ENCODE data around the gene OGFR.
"Not testable (repeated sequence)": the region's sequence is repeated elsewhere in the genome, so short reads cannot be mapped to it uniquely, and the experiment has no call there.

The OGFR gene

GRCh38 chr20:62840244-62841197 is 35.9 kb downstream of the OGFR start:
- DNase-seq (ENCODE audit: low read depth), result no peak

DNA sequence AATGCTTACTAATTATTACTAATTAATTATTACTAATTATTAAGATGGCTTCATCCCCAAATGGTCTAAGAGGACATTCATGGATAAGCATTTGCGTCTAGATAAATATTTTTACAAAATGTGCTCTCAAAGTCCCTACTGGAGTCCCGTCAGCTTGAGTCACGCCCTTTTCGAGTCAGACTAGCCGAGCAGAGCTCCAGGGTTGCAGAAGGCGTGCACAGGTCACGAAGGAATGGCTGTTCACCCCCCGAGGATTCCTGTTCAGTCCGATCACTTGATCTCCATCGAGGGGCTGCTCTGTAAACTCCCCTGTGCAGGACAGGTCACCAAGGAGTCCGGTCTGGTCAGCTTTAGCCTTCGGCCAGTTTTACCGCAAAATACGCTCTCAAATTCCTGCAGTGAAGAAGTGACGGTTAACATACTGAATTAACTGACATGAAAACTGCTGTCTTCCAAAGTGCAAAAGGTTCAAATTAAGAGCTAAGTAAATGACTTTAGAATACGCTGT is 37.1 kb downstream of the OGFR start:
- no peak for DNase-seq (ENCODE audit: low read depth)

GRCh38 chr20:62843656-62844055 is 39.0 kb downstream of the OGFR start:
- no peak for DNase-seq (ENCODE audit: low read depth)

GRCh38 chr20:62844182-62844581 is 39.5 kb downstream of the OGFR start:
- DNase-seq (ENCODE audit: low read depth), result no peak

DNA sequence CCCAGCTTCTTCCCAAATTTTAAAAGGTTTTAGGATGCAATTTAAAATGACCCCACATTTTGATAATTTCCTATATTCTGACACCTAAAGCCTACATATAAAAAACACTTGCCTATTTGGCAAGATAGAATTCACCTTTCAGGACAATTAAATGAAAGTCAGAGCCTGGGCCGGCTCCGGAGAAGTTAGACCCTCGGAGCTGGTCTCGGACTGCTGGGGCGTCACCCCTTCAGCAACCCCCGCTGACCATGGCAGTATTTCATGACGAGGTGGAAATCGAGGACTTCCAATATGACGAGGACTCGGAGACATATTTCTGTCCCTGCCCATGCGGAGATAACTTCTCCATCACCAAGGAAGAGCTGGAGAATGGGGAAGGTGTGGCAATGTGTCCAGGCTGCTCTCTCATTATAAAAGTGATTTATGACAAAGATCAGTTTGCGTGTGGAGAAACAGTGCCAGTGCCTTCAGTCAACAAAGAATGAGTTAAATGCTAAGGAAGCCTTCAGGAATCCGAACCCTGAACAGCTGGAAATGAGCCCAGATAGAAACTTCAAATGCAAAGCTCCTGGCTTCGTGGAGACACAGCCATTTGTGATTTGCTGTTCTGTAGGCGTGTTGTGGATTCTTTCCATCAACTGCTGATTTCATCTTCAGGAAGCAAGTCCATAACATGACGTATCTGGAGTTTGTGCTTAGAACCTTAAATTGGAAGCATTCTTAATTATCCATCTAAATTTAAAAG is 41.0 kb downstream of the OGFR start:
- no peak for DNase-seq (ENCODE audit: low read depth)

GRCh38 chr20:62846166-62846890 is 41.7 kb downstream of the OGFR start:
- no peak for DNase-seq (ENCODE audit: low read depth)

- not testable (repeated sequence) for DNase-seq (ENCODE audit: low read depth)
Observed at GRCh38 chr20:62848917-62849316, 44.3 kb downstream of the OGFR start.

- no peak for DNase-seq (ENCODE audit: low read depth)
Observed at GRCh38 chr20:62849431-62849830, 44.8 kb downstream of the OGFR start.

DNA sequence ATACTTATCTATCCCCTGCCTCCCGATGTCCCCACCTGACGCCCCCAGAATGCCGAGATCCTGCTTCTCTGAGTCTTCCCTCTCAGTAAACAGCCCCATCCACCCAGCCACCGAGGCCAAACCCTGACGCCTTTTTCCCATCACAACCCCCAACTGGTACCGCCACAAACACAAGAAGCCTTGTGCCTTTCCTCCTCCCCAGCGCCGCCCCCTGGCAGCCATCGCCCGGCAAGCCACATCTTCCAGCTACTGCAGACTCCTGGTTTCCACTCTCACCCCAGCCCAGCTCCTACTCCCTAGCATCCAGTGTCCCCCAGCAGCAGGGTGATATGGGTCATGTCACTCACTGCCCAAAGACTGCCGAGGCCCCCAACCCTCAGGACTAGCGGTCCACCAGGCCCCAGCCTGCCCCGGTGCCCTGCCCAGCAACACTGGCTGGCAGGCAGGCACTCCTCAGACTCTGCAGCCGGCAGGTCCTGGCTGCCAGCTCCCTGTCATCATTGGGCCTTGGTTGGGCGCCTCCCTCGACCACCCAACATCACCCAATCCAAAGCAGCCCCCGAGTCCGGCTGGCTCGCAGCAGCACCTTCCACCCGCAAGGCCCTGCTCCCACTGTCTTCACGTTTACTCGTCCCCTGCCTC is 45.8 kb downstream of the OGFR start:
- DNase-seq (ENCODE audit: low read depth), result no peak

GRCh38 chr20:62852196-62852595 is 47.6 kb downstream of the OGFR start:
- no peak for DNase-seq (ENCODE audit: low read depth)

DNA sequence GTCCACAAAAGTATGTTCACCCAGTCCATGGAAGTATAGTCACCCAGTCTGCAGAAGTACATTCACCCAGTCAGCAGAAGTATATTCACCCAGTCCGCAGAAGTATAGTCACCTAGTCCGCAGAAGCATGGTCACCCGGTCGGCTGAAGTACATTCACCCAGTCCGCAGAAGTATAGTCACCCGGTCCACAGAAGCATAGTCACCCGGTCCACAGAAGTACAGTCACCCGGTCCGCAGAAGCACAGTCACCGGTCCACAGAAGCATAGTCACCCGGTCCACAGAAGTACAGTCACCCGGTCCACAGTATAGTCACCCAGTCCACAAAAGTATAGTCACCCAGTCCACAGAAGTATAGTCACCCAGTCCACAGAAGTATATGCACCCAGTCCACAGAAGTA is 48.2 kb downstream of the OGFR start:
- no peak for DNase-seq (ENCODE audit: low read depth)

- not testable (repeated sequence) for DNase-seq (ENCODE audit: low read depth)
Observed at GRCh38 chr20:62853304-62853703, 48.7 kb downstream of the OGFR start.

DNA sequence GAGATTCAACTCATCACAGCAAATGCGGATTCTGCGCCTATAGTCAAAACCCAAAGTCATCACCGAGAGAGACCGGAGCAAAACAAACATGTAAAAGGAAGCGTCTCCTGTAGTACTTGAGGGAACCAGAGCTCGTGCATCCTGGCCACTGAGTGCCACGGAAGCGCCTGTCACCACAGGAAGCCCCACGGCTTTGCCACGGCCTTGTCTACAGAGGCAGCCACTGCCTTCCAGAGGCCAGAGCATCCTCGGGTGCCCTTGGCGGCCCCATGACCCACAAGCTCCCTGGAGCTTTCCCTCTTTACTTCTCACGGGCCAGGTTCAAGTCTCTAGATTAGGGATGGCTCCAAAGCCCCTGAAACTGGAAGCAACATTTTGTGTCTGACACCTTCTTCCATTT is 49.5 kb downstream of the OGFR start:
- DNase-seq (ENCODE audit: low read depth), result no peak

- DNase-seq (ENCODE audit: low read depth), result no peak
Observed at GRCh38 chr20:62855120-62855519, 50.5 kb downstream of the OGFR start.

GRCh38 chr20:62856931-62857619 is 52.4 kb downstream of the OGFR start:
- DNase-seq (ENCODE audit: low read depth), result no peak

GRCh38 chr20:62858058-62858830 is 53.6 kb downstream of the OGFR start:
- DNase-seq (ENCODE audit: low read depth), result no peak

DNA sequence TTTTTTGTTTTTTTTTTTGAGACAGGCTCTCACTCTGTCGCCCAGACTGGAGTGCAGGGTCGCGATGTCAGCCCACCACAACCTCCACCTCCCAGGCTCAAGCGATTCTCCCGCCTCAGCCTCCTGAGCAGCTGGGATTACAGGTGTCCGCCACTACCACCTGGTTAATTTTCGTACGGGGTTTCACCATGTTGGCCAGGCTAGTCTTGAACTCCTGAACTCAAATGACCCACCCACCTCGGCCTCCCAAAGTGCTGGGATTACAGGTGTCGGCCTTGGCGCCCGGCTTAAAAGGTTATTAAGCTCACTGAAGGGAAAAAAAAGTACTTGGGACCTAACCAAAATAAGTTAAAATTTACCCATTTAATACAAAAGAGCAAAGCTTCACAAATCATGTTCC is 55.1 kb downstream of the OGFR start:
- DNase-seq (ENCODE audit: low read depth), result no peak

GRCh38 chr20:62860391-62860923 is 55.8 kb downstream of the OGFR start:
- DNase-seq (ENCODE audit: low read depth), result peak; percentile 47

DNA sequence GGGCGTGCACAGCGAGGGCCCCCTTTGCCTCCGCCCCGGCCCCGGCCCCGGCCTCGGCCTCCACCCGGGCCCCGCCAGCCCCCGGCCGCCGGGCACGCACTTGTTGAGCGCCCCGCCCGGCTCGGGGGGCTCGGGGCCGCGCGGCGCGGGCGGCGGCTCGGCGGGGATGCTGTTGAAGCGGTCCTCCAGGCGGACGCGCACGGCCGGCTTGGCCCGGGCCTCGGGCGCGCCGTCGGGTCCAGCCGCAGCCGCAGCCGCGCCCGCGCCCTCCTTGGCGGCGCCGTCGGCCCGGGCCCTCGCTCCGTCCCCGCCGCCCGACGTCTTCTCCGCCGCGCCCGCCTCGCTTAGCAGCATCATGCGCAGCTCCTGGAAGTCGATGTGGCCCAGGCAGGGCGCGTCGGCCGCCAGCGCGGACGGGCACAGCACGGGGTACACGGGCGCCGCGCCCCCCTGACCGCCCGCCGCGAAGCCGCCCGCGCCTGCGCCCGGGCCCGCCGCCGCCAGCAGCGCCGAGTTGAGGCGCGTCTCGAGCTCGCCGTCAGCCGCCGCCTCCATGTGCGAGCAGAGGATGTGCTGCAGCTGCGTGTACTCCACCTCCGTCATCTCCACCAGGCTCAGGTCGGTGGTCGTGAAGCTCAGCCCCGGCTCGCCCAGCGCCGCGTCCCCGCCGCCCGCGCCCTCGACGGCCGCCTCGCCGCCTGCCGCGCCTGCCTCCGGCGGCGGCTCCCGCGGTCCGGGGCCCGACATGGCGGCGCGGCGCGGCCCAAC is 56.5 kb downstream of the OGFR start:
- DNase-seq (ENCODE audit: low read depth), result no peak
